Measurements from ENCODE around the gene HNRNPC. TPM values are rescaled to one million over a fixed set of nuclear protein-coding genes. Genes with fewer than 3 reads are reported as not detected.
"Not testable (repeated sequence)": the region's sequence is repeated elsewhere in the genome, so short reads cannot be mapped to it uniquely, and the experiment has no call there.

The HNRNPC gene
- total RNA-seq, 1 donor from 2014 or later = 273 TPM

GRCh38 chr14:21231020-21231652 is 38.1 kb downstream of the HNRNPC start:
- Histone ChIP-seq H3K4me1 (peaks cover 74% of the 10 kb centered on the region), H3K27me3 (ENCODE audit: low read depth) (no peaks in the 10 kb centered on the region), H3K4me3 (no peak overlapping the region), H3K27ac (replicated peaks) (no peak overlapping the region), H3K9me3 (replicated peaks) (no peaks in the 10 kb centered on the region), H3K36me3 (peaks cover 72% of the 10 kb centered on the region)
- intact Hi-C loops (cut with micrococcal nuclease) = no loop called here
- TF ChIP-seq, protein P1, sequence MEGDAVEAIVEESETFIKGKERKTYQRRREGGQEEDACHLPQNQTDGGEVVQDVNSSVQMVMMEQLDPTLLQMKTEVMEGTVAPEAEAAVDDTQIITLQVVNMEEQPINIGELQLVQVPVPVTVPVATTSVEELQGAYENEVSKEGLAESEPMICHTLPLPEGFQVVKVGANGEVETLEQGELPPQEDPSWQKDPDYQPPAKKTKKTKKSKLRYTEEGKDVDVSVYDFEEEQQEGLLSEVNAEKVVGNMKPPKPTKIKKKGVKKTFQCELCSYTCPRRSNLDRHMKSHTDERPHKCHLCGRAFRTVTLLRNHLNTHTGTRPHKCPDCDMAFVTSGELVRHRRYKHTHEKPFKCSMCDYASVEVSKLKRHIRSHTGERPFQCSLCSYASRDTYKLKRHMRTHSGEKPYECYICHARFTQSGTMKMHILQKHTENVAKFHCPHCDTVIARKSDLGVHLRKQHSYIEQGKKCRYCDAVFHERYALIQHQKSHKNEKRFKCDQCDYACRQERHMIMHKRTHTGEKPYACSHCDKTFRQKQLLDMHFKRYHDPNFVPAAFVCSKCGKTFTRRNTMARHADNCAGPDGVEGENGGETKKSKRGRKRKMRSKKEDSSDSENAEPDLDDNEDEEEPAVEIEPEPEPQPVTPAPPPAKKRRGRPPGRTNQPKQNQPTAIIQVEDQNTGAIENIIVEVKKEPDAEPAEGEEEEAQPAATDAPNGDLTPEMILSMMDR (IDR thresholded peaks at IDR 0.05; ENCODE audit: borderline replicate concordance) = no peak
- DNase-seq = no peak

DNA sequence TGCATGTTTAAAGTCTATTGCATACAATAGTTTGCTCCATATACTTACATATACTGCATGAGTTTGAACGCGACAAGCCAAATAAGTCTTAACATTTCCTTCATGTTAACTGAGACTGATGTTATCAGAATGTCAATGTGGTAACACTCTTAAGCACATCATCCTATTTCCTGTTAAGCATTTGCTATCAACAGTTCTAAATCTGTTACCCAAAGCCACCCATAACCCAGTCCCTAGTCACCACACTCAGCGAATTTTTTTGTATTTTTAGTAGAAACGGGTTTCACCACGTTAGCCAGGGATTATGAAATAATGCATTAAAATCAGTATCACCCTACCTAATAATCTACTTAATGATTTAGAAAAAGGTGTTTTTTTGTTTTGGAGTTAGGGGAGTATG is 39.4 kb downstream of the HNRNPC start:
- DNase-seq = no peak
- Histone ChIP-seq H3K27me3 (ENCODE audit: low read depth) (no peaks in the 10 kb centered on the region), H3K9me3 (replicated peaks) (no peaks in the 10 kb centered on the region), H3K4me1 (peaks cover 62% of the 10 kb centered on the region), H3K36me3 (peaks cover 85% of the 10 kb centered on the region), H3K27ac (replicated peaks) (no peak overlapping the region), H3K4me3 (no peak overlapping the region)
- intact Hi-C loops (cut with micrococcal nuclease) = no loop called here
- TF ChIP-seq, protein P1 (IDR thresholded peaks at IDR 0.05; ENCODE audit: borderline replicate concordance) = no peak

DNA sequence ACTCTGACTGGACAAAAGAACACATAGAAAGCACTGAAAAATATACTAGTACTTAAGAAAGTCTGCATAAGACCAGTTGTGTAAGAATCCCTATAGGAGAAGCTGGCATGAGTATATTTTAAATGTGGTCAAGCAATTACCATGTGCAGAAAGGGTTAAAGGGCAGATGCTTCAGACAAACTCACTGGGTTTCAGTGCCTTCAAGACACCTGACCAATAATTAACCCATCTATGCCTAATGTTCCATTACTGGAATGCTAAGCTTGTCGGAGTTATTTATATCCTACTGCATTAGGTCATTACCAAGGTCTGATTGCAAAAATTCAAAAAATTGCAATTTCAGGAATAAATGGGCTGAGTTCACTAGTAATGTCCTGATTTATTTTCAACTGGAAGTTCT is 41.3 kb downstream of the HNRNPC start:
- Histone ChIP-seq H3K4me3 (no peak overlapping the region), H3K27ac (replicated peaks) (peak overlapping the region; percentile 7), H3K9me3 (replicated peaks) (no peaks in the 10 kb centered on the region), H3K36me3 (peaks cover 82% of the 10 kb centered on the region), H3K27me3 (ENCODE audit: low read depth) (no peaks in the 10 kb centered on the region), H3K4me1 (peaks cover 62% of the 10 kb centered on the region)
- no peak for DNase-seq
- TF ChIP-seq, protein P1 (IDR thresholded peaks at IDR 0.05; ENCODE audit: borderline replicate concordance) = no peak
- intact Hi-C loops (cut with micrococcal nuclease) = no loop called here

DNA sequence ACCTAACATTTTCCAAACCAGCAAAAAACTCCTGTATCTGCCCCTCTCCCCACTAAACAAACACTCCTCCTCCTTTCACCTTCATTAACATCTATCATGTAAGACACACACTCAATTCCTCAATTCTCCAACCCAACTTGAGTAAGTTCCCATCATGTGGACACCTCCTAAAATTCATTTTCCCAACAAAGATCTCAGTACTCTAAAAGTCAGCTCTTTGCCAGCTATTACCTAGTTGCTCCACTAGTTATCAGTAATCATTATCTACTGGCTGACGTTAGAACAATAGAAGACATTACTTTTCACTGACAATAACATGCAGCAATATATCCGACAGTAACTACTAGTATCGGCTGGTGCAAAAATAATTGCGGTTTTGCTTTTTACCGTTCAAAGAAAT is 42.1 kb downstream of the HNRNPC start:
- no peak overlapping the region for H3K27ac ChIP-seq (replicated peaks)
- H3K4me1 ChIP-seq = peaks cover 62% of the 10 kb centered on the region
- H3K4me3 ChIP-seq = no peak overlapping the region
- TF ChIP-seq, protein P1 (IDR thresholded peaks at IDR 0.05; ENCODE audit: borderline replicate concordance) = no peak
- no peaks in the 10 kb centered on the region for H3K27me3 ChIP-seq (ENCODE audit: low read depth)
- no peak for DNase-seq
- no peaks in the 10 kb centered on the region for H3K9me3 ChIP-seq (replicated peaks)
- intact Hi-C loops (cut with micrococcal nuclease) = no loop called here
- peaks cover 82% of the 10 kb centered on the region for H3K36me3 ChIP-seq

DNA sequence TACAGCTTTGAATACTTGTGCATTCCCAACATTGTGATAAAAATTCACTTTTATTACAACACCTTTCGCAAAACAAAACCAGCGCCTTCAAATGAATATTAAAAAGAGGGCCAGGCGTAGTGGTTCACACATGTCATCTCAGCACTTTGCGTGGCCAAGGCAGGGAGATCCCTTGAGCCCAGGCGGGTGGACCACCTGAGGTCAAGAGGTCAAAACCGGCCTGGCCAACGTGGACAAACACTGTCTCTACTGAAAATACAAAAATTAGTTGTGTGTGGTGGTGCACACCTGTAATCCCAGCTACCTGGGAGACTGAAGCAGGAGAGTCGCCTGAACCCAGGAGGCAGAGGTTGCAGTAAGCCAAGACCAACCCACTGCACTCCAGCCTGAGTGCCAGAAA is 42.8 kb downstream of the HNRNPC start:
- Histone ChIP-seq H3K4me1 (peaks cover 62% of the 10 kb centered on the region), H3K9me3 (replicated peaks) (no peaks in the 10 kb centered on the region), H3K4me3 (no peak overlapping the region), H3K27me3 (ENCODE audit: low read depth) (no peaks in the 10 kb centered on the region), H3K36me3 (peaks cover 79% of the 10 kb centered on the region), H3K27ac (replicated peaks) (no peak overlapping the region)
- intact Hi-C loops (cut with micrococcal nuclease) = no loop called here
- no peak for DNase-seq
- TF ChIP-seq, protein P1 (IDR thresholded peaks at IDR 0.05; ENCODE audit: borderline replicate concordance) = no peak

DNA sequence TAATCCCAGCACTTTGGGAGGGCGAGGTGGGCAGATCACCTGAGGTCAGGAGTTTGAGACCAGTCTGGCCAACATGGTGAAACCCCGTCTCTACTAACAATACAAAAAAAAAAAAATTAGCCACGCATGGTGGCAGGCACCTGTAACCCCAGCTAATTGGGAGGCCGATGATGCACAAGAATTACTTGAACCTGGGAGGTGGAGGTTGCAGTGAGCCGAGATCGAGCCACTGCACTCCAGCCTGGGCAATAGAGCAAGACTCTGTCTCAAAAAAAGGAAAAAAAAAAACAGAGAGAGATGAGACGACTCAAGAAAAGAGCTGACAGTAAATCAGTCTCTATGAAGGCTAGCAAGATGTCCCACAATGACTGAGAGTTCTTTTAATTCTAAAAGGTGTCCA is 44.1 kb downstream of the HNRNPC start:
- H3K36me3 ChIP-seq = peaks cover 78% of the 10 kb centered on the region
- intact Hi-C loops (cut with micrococcal nuclease) = not testable (repeated sequence)

More for the DNA sequence above, 44.1 kb downstream of the HNRNPC start:
- not testable (repeated sequence) for DNase-seq; H3K27ac ChIP-seq (replicated peaks); H3K4me3 ChIP-seq; H3K9me3 ChIP-seq (replicated peaks); H3K27me3 ChIP-seq (ENCODE audit: low read depth)
- H3K4me1 ChIP-seq = peaks cover 65% of the 10 kb centered on the region

All from left ventricle myocardium inferior (tissue), 1 donor.